Type B pancreatic cell (in vitro differentiated cells): ENCODE measurements around the gene HOXB4. TPM values are rescaled to one million over a fixed set of nuclear protein-coding genes. Genes with fewer than 3 reads are reported as not detected.
A peak's percentile ranks its signal among the peaks of the same experiment; 100 is the strongest.

Experiments used
- DNase-seq: peaks from one replicate; pipeline ENCODE4 v3.0.0; 2021; ENCODE audit warnings: mixed read lengths; ENCODE audit not compliant: unreplicated experiment; ENCODE audit errors: extremely low spot score
- H3K27ac Mint-ChIP-seq: 2 replicates; pipeline ENCODE4 v1.8.0; 2021; ENCODE audit warnings: mild to moderate bottlenecking, mixed read lengths
- H3K27me3 Mint-ChIP-seq: 2 replicates; pipeline ENCODE4 v1.8.0; 2021; ENCODE audit warnings: mixed read lengths
- H3K36me3 Mint-ChIP-seq: 2 replicates; pipeline ENCODE4 v1.8.0; 2021; ENCODE audit warnings: mixed read lengths
- H3K4me1 Mint-ChIP-seq: one replicate; pipeline ENCODE4 v1.8.0; 2021; ENCODE audit warnings: mixed read lengths; ENCODE audit not compliant: unreplicated experiment
- H3K4me3 Mint-ChIP-seq: 2 replicates; pipeline ENCODE4 v1.8.0; 2021; ENCODE audit warnings: mild to moderate bottlenecking, mixed read lengths
- H3K9me3 Mint-ChIP-seq: 2 replicates; pipeline ENCODE4 v1.8.0; 2021; ENCODE audit warnings: mixed read lengths
- CTCF ChIP-seq: fragments of 200-600 bp; sonication (generic); conservative IDR thresholded peaks from 2 replicates; pipeline ENCODE4 v1.5.0; 2021; ENCODE audit warnings: antibody characterized with exemption, mild to moderate bottlenecking
- total RNA-seq: library from RNA; stranded (reverse); gene quantifications from 2 replicates; pipeline ENCODE4 v1.2.1, GENCODE V29; 2021; ENCODE audit warnings: low replicate concordance

HOXB4 gene
- total RNA-seq, 1 donor from 2014 or later: 27.0 TPM

DNA sequence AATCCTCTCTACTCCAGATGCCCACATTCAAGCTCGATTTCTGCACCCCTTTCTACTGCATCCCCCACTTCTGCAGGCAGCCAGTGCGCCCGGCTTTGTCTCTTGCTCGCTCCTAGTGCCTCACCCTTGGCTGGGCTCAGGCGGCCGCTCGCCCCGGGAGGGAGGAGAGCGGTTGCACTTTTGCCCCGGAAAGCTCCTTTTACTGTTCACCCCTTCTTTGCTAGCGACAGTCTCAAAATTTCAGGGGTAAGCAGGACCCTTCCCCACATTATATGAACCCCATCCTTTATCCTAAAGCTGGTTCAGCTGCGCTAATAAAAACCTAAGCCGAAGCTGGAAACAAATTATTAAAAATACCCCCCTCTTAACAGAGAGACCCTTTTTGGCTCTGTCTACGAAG, 14.4 kb upstream of the HOXB4 start:
- H3K4me1 Mint-ChIP-seq: peaks cover 50% of the 10 kb centered on the region
- H3K27me3 Mint-ChIP-seq: peaks cover 94% of the 10 kb centered on the region
- peak overlapping the region; percentile 91 for H3K4me3 Mint-ChIP-seq
- H3K9me3 Mint-ChIP-seq: no peaks in the 10 kb centered on the region
- H3K36me3 Mint-ChIP-seq: peaks cover 27% of the 10 kb centered on the region
- no peak for DNase-seq
- TF ChIP-seq CTCF: no peak
- peak overlapping the region; percentile 97 for H3K27ac Mint-ChIP-seq

- H3K27me3 Mint-ChIP-seq: peaks cover 94% of the 10 kb centered on the region
- H3K4me1 Mint-ChIP-seq: peaks cover 50% of the 10 kb centered on the region
- H3K27ac Mint-ChIP-seq: peak overlapping the region; percentile 97
- H3K36me3 Mint-ChIP-seq: peaks cover 32% of the 10 kb centered on the region
- no peak for DNase-seq
- peak overlapping the region; percentile 91 for H3K4me3 Mint-ChIP-seq
- TF ChIP-seq CTCF: no peak
- no peaks in the 10 kb centered on the region for H3K9me3 Mint-ChIP-seq
Observed at GRCh38 chr17:48592057-48592514, 13.9 kb upstream of the HOXB4 start.

DNA sequence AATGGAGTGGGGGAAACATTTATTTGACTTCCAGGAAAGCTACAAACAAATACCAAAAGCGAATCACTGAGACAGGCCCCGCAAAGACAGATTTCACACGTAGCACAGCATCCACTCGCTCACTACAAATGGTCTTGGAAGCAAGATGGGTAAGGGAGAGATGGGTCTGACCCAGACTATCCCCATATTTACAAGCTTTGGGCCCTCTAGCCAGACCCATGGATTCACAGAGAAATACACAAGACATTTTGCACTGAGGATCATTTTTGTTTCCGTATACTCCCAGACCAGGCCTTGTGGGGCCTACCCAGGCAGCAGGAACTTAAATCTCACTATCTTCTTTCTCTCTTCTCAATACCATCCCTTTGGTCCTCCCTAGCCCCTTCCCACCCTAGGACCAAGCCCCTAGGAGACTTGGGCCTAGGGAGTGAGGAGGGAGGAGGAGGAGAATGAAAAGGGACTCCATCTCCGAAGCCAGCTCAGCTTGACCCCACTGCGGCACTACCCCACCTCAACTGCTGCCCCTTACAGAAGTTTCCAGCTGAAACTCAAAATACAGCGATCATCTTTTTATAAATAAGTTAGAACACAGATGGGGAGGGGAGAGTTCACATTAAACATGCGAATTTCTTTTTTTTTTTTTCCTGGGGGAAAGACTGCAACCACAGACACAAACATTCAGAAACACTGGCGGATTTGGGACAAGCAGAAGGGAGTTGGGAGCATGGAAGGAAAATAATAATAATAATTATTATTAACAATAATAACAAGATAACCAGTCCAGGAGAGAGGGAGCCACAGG, 13.3 kb upstream of the HOXB4 start:
- no peak for DNase-seq
- Mint-ChIP-seq H3K27me3 (peaks cover 94% of the 10 kb centered on the region), H3K9me3 (no peaks in the 10 kb centered on the region), H3K4me1 (peaks cover 49% of the 10 kb centered on the region), H3K27ac (peak overlapping the region; percentile 97), H3K4me3 (peak overlapping the region; percentile 91), H3K36me3 (peaks cover 33% of the 10 kb centered on the region)
- TF ChIP-seq CTCF: no peak

DNA sequence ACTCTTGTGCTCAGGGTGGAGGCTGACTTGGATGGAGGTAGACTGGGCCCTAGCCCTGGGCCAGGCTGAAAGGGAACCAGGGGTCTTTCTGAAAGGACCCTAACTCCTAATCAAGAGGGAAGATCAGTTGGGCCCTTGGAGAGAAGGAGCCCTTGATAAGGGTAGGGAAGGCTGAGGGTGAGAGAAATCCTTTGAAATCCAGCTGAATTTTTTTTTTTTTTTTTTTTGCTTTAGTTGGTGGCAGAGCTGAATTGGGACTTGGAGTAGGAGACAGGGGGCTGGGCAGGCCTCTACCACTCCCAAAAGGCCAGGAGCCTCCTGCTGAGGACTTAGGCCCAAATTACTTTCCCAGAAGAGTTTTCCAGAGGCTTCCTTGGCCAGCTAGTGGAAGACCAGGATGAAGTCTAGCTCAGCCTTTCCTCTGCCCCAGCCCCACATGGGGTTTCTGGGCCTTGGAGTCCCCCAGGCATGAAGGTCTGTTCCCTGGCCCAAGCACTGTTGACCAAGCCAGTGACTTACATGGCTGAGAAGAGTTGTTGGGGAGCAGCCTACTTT, 12.5 kb upstream of the HOXB4 start:
- no peak for TF ChIP-seq CTCF
- Mint-ChIP-seq H3K9me3 (no peaks in the 10 kb centered on the region), H3K36me3 (peaks cover 38% of the 10 kb centered on the region), H3K27me3 (peaks cover 96% of the 10 kb centered on the region), H3K4me1 (peaks cover 48% of the 10 kb centered on the region), H3K27ac (peak overlapping the region; percentile 97), H3K4me3 (peak overlapping the region; percentile 91)
- no peak for DNase-seq

DNA sequence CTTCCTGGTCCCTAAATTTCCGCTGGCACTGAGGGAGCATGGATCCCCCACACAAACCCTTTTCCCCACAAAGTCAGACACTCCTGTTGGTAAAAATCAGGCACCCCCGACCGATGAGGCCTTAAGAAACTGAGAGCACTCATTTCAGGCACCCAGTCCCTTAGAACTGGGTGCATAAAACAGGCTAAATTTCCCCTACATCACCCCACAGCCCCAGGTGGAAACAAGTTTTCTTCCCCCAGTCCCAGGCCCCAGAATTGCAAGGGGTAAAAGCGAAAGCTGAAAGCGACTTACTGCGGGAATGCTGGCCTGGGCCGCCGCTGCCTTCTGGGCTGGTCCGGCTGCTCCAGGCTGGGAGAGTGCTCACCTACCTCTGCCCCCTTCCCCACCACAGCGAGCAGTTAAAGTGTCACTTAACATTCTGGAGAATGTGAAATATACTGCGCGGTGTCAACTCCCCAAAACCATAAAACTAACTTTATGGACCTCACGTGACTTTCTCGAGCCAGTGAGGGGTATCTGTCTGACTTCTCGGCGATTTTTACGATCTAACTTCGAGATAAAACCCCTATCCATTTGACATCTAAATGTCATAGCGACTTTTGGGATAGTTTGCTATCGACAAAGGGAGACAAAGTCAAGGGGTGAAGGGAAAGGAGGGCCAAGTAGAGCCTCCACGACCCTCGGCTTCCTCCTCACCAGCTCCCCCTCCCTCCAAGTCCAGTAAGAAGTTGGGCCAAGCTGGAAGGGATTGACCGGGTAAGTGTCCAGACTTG, 11.9 kb upstream of the HOXB4 start, which contains the start of gene HOXB3:
Gene HOXB3, minus strand, starts transcription at position 411 of the 776 bp plus-strand sequence. CDS start 37,767 bp downstream, outside the sequence.
- DNase-seq: no peak
- Mint-ChIP-seq H3K9me3 (no peaks in the 10 kb centered on the region), H3K27ac (peak within 1 kb of the TSS; percentile 97), H3K4me3 (peak within 1 kb of the TSS; percentile 91), H3K4me1 (peaks cover 47% of the 10 kb centered on the region), H3K36me3 (peaks cover 42% of the 10 kb centered on the region), H3K27me3 (peaks cover 96% of the 10 kb centered on the region)
- no peak for TF ChIP-seq CTCF
